WTC11 (cell line): ENCODE measurements around the gene NDST4. TPM values are rescaled to one million over a fixed set of nuclear protein-coding genes. Genes with fewer than 3 reads are reported as not detected.

Source experiments
- ATAC-seq: fragments of 200-7000 bp; cut with Tn5 transposase; 2 replicates; pipeline ENCODE4 v1.10.0; 2021; ENCODE audit warnings: mild to moderate bottlenecking, moderate library complexity
- CTCF ChIA-PET: fragments of 300-600 bp; sonication (Branson Sonifier 250); formaldehyde crosslinking; loops from one replicate; lab custom pipeline; 2021; ENCODE audit warnings: antibody characterized with exemption; lab: Charles Lee
- POLR2A ChIA-PET: fragments of 350-600 bp; sonication (Branson Sonifier 250); formaldehyde crosslinking; loops from one replicate; lab custom pipeline; 2021; ENCODE audit warnings: antibody characterized with exemption; lab: Charles Lee
- DNase-seq: peaks from one replicate; pipeline ENCODE4 v3.0.0; 2021; ENCODE audit warnings: low spot score
- H3K27ac Mint-ChIP-seq: 2 replicates; pipeline ENCODE4 v1.8.0; 2021; ENCODE audit warnings: mixed read lengths
- H3K27me3 Mint-ChIP-seq: 2 replicates; pipeline ENCODE4 v1.8.0; 2021; ENCODE audit warnings: low read depth, mild to moderate bottlenecking, moderate library complexity, mixed read lengths
- H3K36me3 Mint-ChIP-seq: 2 replicates; pipeline ENCODE4 v1.8.0; 2021; ENCODE audit warnings: mixed read lengths
- H3K4me1 Mint-ChIP-seq: 2 replicates; pipeline ENCODE4 v1.8.0; 2022; ENCODE audit warnings: mixed read lengths
- H3K4me3 Mint-ChIP-seq: 2 replicates; pipeline ENCODE4 v1.8.0; 2021; ENCODE audit warnings: mild to moderate bottlenecking, moderate library complexity, mixed read lengths
- H3K9me3 Mint-ChIP-seq: 2 replicates; pipeline ENCODE4 v1.8.0; 2021; ENCODE audit warnings: mixed read lengths
- ATF1 ChIP-seq: sonication (generic); formaldehyde crosslinking; IDR thresholded peaks from 2 replicates; pipeline ENCODE4 v1.8.1; 2023; ENCODE audit warnings: mild to moderate bottlenecking, moderate library complexity, missing genetic modification reagents
- CBFB ChIP-seq: sonication (generic); formaldehyde crosslinking; IDR thresholded peaks from 2 replicates; pipeline ENCODE4 v1.8.1; 2022; ENCODE audit warnings: mild to moderate bottlenecking, low read depth, missing genetic modification reagents
- ELF4 ChIP-seq: sonication (generic); formaldehyde crosslinking; IDR thresholded peaks from 2 replicates; pipeline ENCODE4 v1.8.1; 2022; ENCODE audit warnings: low read depth, mild to moderate bottlenecking, moderate library complexity, missing genetic modification reagents
- EMX1 ChIP-seq: fragments of 250-450 bp; sonication (Bioruptor Pico); IDR thresholded peaks from 2 replicates; pipeline ENCODE4 v1.8.0; 2021; ENCODE audit warnings: mild to moderate bottlenecking
- FOXJ3 ChIP-seq: sonication (generic); formaldehyde crosslinking; IDR thresholded peaks from 2 replicates; pipeline ENCODE4 v1.9.0; 2021; ENCODE audit warnings: missing genetic modification reagents, mild to moderate bottlenecking, borderline replicate concordance
- FOXP1 ChIP-seq: sonication (generic); formaldehyde crosslinking; IDR thresholded peaks from 2 replicates; pipeline ENCODE4 v1.8.0; 2022; ENCODE audit warnings: missing genetic modification reagents, mild to moderate bottlenecking, moderate library complexity, borderline replicate concordance
- GRHL2 ChIP-seq: fragments of 250-450 bp; sonication (Bioruptor Pico); IDR thresholded peaks from 2 replicates; pipeline ENCODE4 v1.8.0; 2022; ENCODE audit warnings: mild to moderate bottlenecking, moderate library complexity; ENCODE audit not compliant: insufficient replicate concordance, severe bottlenecking
- NFATC4 ChIP-seq: fragments of 250-450 bp; sonication (Bioruptor Pico); IDR thresholded peaks from 2 replicates; pipeline ENCODE4 v1.9.0; 2021; ENCODE audit warnings: mild to moderate bottlenecking
- NFE2L1 ChIP-seq: sonication (generic); formaldehyde crosslinking; IDR thresholded peaks from 2 replicates; pipeline ENCODE4 v1.8.1; 2023; ENCODE audit warnings: missing genetic modification reagents
- RELA ChIP-seq: sonication (generic); formaldehyde crosslinking; IDR thresholded peaks from 2 replicates; pipeline ENCODE4 v1.8.1; 2022; ENCODE audit warnings: missing genetic modification reagents, mild to moderate bottlenecking, borderline replicate concordance
- RORB ChIP-seq: fragments of 250-450 bp; sonication (Bioruptor Pico); IDR thresholded peaks from 2 replicates; pipeline ENCODE4 v1.9.0; 2021; ENCODE audit warnings: mild to moderate bottlenecking
- SMAD4 ChIP-seq: sonication (generic); formaldehyde crosslinking; IDR thresholded peaks from 2 replicates; pipeline ENCODE4 v1.8.0; 2022; ENCODE audit warnings: mild to moderate bottlenecking, missing genetic modification reagents
- SOX15 ChIP-seq: fragments of 250-450 bp; sonication (Bioruptor Pico); IDR thresholded peaks from 2 replicates; pipeline ENCODE4 v1.9.0; 2021; ENCODE audit warnings: mild to moderate bottlenecking
- ZNF138 ChIP-seq: sonication (generic); formaldehyde crosslinking; conservative IDR thresholded peaks from 2 replicates; pipeline ENCODE4 v1.8.1; 2022; ENCODE audit warnings: mild to moderate bottlenecking, moderate library complexity, missing genetic modification reagents
- ZNF423 ChIP-seq: fragments of 250-450 bp; sonication (Bioruptor Pico); IDR thresholded peaks from 2 replicates; pipeline ENCODE4 v2.1.2; 2022; ENCODE audit warnings: mild to moderate bottlenecking, moderate library complexity
- ZNF671 ChIP-seq: fragments of 250-450 bp; sonication (Bioruptor Pico); IDR thresholded peaks from 2 replicates; pipeline ENCODE4 v1.8.0; 2021; ENCODE audit warnings: mild to moderate bottlenecking
- total RNA-seq: library from RNA; stranded (reverse); gene quantifications from 3 replicates; pipeline ENCODE4 v1.2.3, GENCODE V29; 2021
- TF ChIP-seq, protein P1 (sequence below): sonication (generic); formaldehyde crosslinking; IDR thresholded peaks from 2 replicates; pipeline ENCODE4 v1.8.1; 2022; ENCODE audit warnings: mild to moderate bottlenecking, moderate library complexity, missing genetic modification reagents
- TF ChIP-seq, protein P2 (sequence below): sonication (generic); formaldehyde crosslinking; IDR thresholded peaks from 2 replicates; pipeline ENCODE4 v1.8.0; 2022; ENCODE audit warnings: missing genetic modification reagents
- TF ChIP-seq, protein P3 (sequence below): sonication (generic); formaldehyde crosslinking; IDR thresholded peaks from 2 replicates; pipeline ENCODE4 v1.8.0; 2022; ENCODE audit warnings: mild to moderate bottlenecking, missing genetic modification reagents
- TF ChIP-seq, protein P4 (sequence below): fragments of 250-450 bp; sonication (Bioruptor Pico); conservative IDR thresholded peaks from 2 replicates; pipeline ENCODE4 v1.9.0; 2021; ENCODE audit warnings: mild to moderate bottlenecking
- TF ChIP-seq, protein P5 (sequence below): sonication (generic); formaldehyde crosslinking; IDR thresholded peaks from 2 replicates; pipeline ENCODE4 v1.8.1; 2022; ENCODE audit warnings: mild to moderate bottlenecking, missing genetic modification reagents, moderate library complexity, borderline replicate concordance

The NDST4 gene
- total RNA-seq, 1 experiment from 2014 or later, result not detected

DNA sequence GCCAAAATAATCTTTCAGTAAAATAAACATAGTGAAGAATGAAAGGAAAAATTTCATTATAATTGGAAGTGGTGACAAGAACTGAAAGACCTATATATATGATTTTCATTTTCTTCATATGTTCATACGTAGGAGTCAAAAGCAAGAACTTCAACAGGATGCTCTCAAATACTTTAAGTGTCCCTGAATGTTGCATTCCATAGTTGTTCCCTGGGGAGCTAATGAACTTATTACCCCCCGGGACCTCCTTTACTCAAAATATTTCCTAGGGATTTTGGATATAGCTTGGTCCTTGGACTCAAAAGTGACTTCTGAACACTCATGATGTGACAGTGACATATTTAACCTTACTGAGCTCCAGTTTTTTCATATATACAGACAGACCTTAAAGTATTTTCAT, 44.9 kb upstream of the NDST4 start (continued):
- no peak for TF ChIP-seq RORB (CRISPR knock-in tag)
- TF ChIP-seq NFE2L1 (CRISPR knock-in tag), result no peak
- TF ChIP-seq RELA (CRISPR knock-in tag), result no peak
- TF ChIP-seq CBFB (CRISPR knock-in tag), result no peak
- TF ChIP-seq SOX15 (CRISPR knock-in tag), result no peak
- no peak for TF ChIP-seq FOXP1 (CRISPR knock-in tag)
- no peak for TF ChIP-seq ZNF423 (CRISPR knock-in tag)
- TF ChIP-seq, protein P1, sequence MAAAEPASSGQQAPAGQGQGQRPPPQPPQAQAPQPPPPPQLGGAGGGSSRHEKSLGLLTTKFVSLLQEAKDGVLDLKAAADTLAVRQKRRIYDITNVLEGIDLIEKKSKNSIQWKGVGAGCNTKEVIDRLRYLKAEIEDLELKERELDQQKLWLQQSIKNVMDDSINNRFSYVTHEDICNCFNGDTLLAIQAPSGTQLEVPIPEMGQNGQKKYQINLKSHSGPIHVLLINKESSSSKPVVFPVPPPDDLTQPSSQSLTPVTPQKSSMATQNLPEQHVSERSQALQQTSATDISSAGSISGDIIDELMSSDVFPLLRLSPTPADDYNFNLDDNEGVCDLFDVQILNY, result no peak
- TF ChIP-seq ELF4 (CRISPR knock-in tag), result no peak

DNA sequence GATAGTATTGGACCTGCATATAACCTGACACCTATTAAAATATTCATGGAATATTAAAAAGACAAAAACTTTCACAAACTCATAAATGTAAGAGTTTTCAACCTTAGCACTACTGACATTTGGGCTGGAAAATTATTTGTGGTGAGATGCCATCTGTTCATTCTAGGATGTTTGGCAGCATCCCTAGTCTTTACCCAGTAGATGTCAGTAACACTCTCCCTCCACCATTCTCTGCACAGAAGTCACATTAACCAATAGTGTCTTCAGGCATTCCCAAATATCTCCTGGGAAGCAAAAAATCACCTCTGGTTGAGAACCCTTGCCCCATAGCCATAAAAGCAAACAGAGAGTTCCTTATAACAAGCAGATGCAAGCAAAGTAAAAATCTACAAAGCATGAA, 41.4 kb upstream of the NDST4 start:
- CTCF ChIA-PET, result no interaction called here
- no peak for TF ChIP-seq ZNF138
- TF ChIP-seq FOXJ3 (CRISPR knock-in tag), result no peak
- TF ChIP-seq SMAD4, result no peak
- no peak for TF ChIP-seq ATF1 (CRISPR knock-in tag)
- no peak for TF ChIP-seq NFATC4 (CRISPR knock-in tag)
- no peak for TF ChIP-seq GRHL2
- TF ChIP-seq, protein P2, sequence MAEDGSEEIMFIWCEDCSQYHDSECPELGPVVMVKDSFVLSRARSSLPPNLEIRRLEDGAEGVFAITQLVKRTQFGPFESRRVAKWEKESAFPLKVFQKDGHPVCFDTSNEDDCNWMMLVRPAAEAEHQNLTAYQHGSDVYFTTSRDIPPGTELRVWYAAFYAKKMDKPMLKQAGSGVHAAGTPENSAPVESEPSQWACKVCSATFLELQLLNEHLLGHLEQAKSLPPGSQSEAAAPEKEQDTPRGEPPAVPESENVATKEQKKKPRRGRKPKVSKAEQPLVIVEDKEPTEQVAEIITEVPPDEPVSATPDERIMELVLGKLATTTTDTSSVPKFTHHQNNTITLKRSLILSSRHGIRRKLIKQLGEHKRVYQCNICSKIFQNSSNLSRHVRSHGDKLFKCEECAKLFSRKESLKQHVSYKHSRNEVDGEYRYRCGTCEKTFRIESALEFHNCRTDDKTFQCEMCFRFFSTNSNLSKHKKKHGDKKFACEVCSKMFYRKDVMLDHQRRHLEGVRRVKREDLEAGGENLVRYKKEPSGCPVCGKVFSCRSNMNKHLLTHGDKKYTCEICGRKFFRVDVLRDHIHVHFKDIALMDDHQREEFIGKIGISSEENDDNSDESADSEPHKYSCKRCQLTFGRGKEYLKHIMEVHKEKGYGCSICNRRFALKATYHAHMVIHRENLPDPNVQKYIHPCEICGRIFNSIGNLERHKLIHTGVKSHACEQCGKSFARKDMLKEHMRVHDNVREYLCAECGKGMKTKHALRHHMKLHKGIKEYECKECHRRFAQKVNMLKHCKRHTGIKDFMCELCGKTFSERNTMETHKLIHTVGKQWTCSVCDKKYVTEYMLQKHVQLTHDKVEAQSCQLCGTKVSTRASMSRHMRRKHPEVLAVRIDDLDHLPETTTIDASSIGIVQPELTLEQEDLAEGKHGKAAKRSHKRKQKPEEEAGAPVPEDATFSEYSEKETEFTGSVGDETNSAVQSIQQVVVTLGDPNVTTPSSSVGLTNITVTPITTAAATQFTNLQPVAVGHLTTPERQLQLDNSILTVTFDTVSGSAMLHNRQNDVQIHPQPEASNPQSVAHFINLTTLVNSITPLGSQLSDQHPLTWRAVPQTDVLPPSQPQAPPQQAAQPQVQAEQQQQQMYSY (CRISPR knock-in tag), result no peak
- TF ChIP-seq, protein P3, sequence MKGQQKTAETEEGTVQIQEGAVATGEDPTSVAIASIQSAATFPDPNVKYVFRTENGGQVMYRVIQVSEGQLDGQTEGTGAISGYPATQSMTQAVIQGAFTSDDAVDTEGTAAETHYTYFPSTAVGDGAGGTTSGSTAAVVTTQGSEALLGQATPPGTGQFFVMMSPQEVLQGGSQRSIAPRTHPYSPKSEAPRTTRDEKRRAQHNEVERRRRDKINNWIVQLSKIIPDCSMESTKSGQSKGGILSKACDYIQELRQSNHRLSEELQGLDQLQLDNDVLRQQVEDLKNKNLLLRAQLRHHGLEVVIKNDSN, result no peak
- no peak for TF ChIP-seq EMX1 (CRISPR knock-in tag)
- TF ChIP-seq, protein P4, sequence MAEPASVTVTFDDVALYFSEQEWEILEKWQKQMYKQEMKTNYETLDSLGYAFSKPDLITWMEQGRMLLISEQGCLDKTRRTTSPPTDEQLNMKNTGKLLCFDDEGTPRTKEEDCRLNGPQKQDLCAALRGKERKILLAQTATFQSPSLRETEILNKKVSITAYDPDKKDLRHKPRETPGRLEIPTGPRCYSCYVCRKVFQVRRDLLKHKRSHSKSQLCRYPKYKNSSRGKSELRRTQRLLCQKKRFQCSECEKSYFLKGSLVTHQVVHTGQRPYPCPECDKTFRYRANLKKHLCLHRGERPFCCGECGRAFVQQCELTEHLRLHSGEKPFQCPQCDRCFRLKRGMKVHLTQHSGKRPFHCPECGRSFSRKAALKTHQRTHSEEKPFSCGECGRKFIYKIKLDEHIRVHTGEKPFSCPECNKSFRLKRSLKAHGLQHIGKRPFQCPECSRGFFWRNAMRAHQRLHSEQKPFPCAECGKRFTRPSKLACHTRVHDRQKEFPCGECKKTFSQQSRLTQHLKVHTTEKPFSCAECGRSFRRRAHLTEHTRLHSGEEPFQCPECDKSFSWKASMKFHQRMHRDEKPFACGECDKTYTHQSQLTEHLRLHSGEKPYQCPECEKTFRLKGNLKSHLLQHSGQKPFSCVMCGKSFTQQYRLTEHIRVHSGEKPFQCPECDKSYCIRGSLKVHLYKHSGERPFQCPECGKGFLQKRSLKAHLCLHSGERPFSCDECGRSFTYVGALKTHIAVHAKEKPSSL (CRISPR knock-in tag), result no peak
- TF ChIP-seq, protein P5, sequence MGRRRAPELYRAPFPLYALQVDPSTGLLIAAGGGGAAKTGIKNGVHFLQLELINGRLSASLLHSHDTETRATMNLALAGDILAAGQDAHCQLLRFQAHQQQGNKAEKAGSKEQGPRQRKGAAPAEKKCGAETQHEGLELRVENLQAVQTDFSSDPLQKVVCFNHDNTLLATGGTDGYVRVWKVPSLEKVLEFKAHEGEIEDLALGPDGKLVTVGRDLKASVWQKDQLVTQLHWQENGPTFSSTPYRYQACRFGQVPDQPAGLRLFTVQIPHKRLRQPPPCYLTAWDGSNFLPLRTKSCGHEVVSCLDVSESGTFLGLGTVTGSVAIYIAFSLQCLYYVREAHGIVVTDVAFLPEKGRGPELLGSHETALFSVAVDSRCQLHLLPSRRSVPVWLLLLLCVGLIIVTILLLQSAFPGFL, result no peak
- TF ChIP-seq ZNF671 (CRISPR knock-in tag), result no peak
- TF ChIP-seq NFE2L1 (CRISPR knock-in tag), result no peak
- TF ChIP-seq CBFB (CRISPR knock-in tag), result no peak
- TF ChIP-seq, all 79 proteins: peak for 0
- ATAC-seq, result peak; percentile 98
- no peak overlapping the region for H3K27ac Mint-ChIP-seq
- H3K9me3 Mint-ChIP-seq, result no peaks in the 10 kb centered on the region
- H3K4me1 Mint-ChIP-seq, result no peaks in the 10 kb centered on the region
- DNase-seq, result no peak
- no peaks in the 10 kb centered on the region for H3K27me3 Mint-ChIP-seq
- no peak overlapping the region for H3K4me3 Mint-ChIP-seq
- POLR2A ChIA-PET, result no interaction called here
- no peaks in the 10 kb centered on the region for H3K36me3 Mint-ChIP-seq
